ENCODE results near the gene PARD3B.

- TF ChIP-seq CTCF (conservative IDR thresholded peaks at IDR 0.05; ENCODE audit: low read depth, low read length) (no peak), SMC3 (IDR thresholded peaks at IDR 0.05; ENCODE audit: low read depth, low read length) (no peak), MAFK (IDR thresholded peaks at IDR 0.05; ENCODE audit: low read depth, low read length) (no peak), MXI1 (IDR thresholded peaks at IDR 0.05; ENCODE audit: borderline replicate concordance, low read depth, low read length) (no peak), POLR2A (IDR thresholded peaks at IDR 0.05; ENCODE audit: low read depth, low read length) (no peak), ELK1 (IDR thresholded peaks at IDR 0.05; ENCODE audit: borderline replicate concordance, low read depth, low read length) (no peak), BHLHE40 (IDR thresholded peaks at IDR 0.05; ENCODE audit: low read depth, low read length) (no peak)
Measured at GRCh38 chr2:204891739-204892138, 346.5 kb downstream of the PARD3B start.
